Prostate gland (tissue), 2 donors: Measurements from ENCODE around the gene PDE5A. TPM values are rescaled to one million over a fixed set of nuclear protein-coding genes. Genes with fewer than 3 reads are reported as not detected.

Source experiments
- DNase-seq: peaks from one replicate; pipeline ENCODE4 v3.0.0-alpha.2; 2019; ENCODE audit warnings: low spot score
- H3K27ac ChIP-seq, 2 donors: fragments of 200-600 bp; sonication (generic); 2 replicates each; pipeline ENCODE4 v1.5.1; 2017 to 2019
- H3K27me3 ChIP-seq: fragments of 200-600 bp; sonication (generic); replicated peaks from 2 replicates; pipeline ENCODE4 v1.5.1; 2019; ENCODE audit not compliant: insufficient read depth
- H3K36me3 ChIP-seq, 2 donors: fragments of 200-600 bp; sonication (generic); 1 replicate in 1 of 2; 2 replicates in 1 of 2; pipeline versions ENCODE4 v1.5.1 to v1.8.1; 2017 to 2019
- H3K4me1 ChIP-seq: fragments of 200-600 bp; sonication (generic); replicated peaks from 2 replicates; pipeline ENCODE4 v1.5.1; 2019
- H3K4me3 ChIP-seq, 2 donors: fragments of 200-600 bp; sonication (generic); 2 replicates each; pipeline ENCODE4 v1.5.1; 2017 to 2019
- H3K9me3 ChIP-seq: fragments of 200-600 bp; sonication (generic); 2 replicates; pipeline ENCODE4 v1.5.1; 2017
- POLR2A ChIP-seq: fragments of 450-650 bp; IDR thresholded peaks from one replicate; pipeline ENCODE4 v1.6.1; 2016; ENCODE audit warnings: antibody characterized with exemption, mild to moderate bottlenecking
- POLR2AphosphoS5 ChIP-seq: sonication (generic); formaldehyde crosslinking; IDR thresholded peaks from one replicate; pipeline ENCODE4 v1.6.1; 2017; ENCODE audit warnings: antibody characterized with exemption
- WGBS: methylation state at CpG from one replicate; pipeline ENCODE4 v1.1.5; 2018; 5-methylcytosine and 5-hydroxymethylcytosine counted together
- intact Hi-C: fragments of 100-400 bp; cut with DNase I; formaldehyde crosslinking; loops from one replicate; pipeline ENCODE4 v1.14.2; 2022
- total RNA-seq, 2 donors: library from RNA; depleted of rRNA; stranded (reverse); fragments of >200 nt; gene quantifications; one replicate each; pipeline ENCODE4 v1.1.0, GENCODE V29; 2016
- TF ChIP-seq, protein P1 (sequence below), 4 experiments: fragments of 200-600 bp in 2 of 4; fragments of 450-650 bp in 2 of 4; sonication (generic) in 2 of 4; IDR thresholded peaks; 1 replicate in 3 of 4; 2 replicates in 1 of 4; pipeline ENCODE4 v1.5.1; 2016 to 2019; ENCODE audit warnings: antibody characterized with exemption in 4 of 4, mild to moderate bottlenecking in 2 of 4, moderate library complexity in 2 of 4

PDE5A gene
- total RNA-seq, 2 donors from 2014 or later = 46.0 to 49.6 TPM

- no peaks in the 10 kb centered on the region for H3K4me1 ChIP-seq
- DNase-seq = no peak
- peak overlapping the region in 1 of 2 donors; percentile 17 for H3K27ac ChIP-seq
- no peaks in the 10 kb centered on the region for H3K9me3 ChIP-seq
- TF ChIP-seq POLR2A = no peak
- TF ChIP-seq POLR2AphosphoS5 = no peak
- TF ChIP-seq, protein P1, sequence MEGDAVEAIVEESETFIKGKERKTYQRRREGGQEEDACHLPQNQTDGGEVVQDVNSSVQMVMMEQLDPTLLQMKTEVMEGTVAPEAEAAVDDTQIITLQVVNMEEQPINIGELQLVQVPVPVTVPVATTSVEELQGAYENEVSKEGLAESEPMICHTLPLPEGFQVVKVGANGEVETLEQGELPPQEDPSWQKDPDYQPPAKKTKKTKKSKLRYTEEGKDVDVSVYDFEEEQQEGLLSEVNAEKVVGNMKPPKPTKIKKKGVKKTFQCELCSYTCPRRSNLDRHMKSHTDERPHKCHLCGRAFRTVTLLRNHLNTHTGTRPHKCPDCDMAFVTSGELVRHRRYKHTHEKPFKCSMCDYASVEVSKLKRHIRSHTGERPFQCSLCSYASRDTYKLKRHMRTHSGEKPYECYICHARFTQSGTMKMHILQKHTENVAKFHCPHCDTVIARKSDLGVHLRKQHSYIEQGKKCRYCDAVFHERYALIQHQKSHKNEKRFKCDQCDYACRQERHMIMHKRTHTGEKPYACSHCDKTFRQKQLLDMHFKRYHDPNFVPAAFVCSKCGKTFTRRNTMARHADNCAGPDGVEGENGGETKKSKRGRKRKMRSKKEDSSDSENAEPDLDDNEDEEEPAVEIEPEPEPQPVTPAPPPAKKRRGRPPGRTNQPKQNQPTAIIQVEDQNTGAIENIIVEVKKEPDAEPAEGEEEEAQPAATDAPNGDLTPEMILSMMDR (IDR thresholded peaks at IDR 0.05) = no peak
- 78% methylated on average over 2 of the region's 2 CpGs for WGBS
- H3K4me3 ChIP-seq = no peak overlapping the region
- intact Hi-C loops = no loop called here
- H3K36me3 ChIP-seq = no peaks in the 10 kb centered on the region
- no peaks in the 10 kb centered on the region for H3K27me3 ChIP-seq
These were observed 101.6 kb downstream of the PDE5A start for GRCh38 chr4:119526786-119527550.

GRCh38 chr4:119525771-119526712 lies 102.6 kb downstream of the PDE5A start:
- no peak for DNase-seq
- TF ChIP-seq POLR2AphosphoS5 (no peak), POLR2A (no peak)
- TF ChIP-seq, protein P1 (IDR thresholded peaks at IDR 0.05) = no peak
- Histone ChIP-seq H3K27ac (peak overlapping the region; percentile 17 to 37), H3K36me3 (no peaks in the 10 kb centered on the region), H3K27me3 (no peaks in the 10 kb centered on the region), H3K4me3 (no peak overlapping the region), H3K4me1 (no peaks in the 10 kb centered on the region), H3K9me3 (no peaks in the 10 kb centered on the region)
- intact Hi-C loops = no loop called here
- WGBS = 68% methylated on average over 3 of the region's 3 CpGs

- intact Hi-C loops = no loop called here
- WGBS = 73% methylated on average over 5 of the region's 5 CpGs
- H3K27ac ChIP-seq = peak overlapping the region; percentile 26 to 37
These were observed 103.4 kb downstream of the PDE5A start for GRCh38 chr4:119525005-119525749.

GRCh38 chr4:119523399-119523798 lies 105.2 kb downstream of the PDE5A start:
- Histone ChIP-seq H3K27me3 (no peaks in the 10 kb centered on the region), H3K27ac (no peak overlapping the region), H3K4me3 (no peak overlapping the region), H3K9me3 (no peaks in the 10 kb centered on the region), H3K4me1 (no peaks in the 10 kb centered on the region), H3K36me3 (no peaks in the 10 kb centered on the region)
- DNase-seq = no peak
- TF ChIP-seq POLR2AphosphoS5 (no peak), POLR2A (no peak)
- TF ChIP-seq, protein P1 (IDR thresholded peaks at IDR 0.05) = no peak
- intact Hi-C loops = no loop called here

More at GRCh38 chr4:119525005-119525749, 103.4 kb downstream of the PDE5A start:
- Histone ChIP-seq H3K36me3 (no peaks in the 10 kb centered on the region), H3K27me3 (no peaks in the 10 kb centered on the region), H3K4me3 (no peak overlapping the region), H3K9me3 (no peaks in the 10 kb centered on the region), H3K4me1 (no peaks in the 10 kb centered on the region)
- DNase-seq = no peak
- TF ChIP-seq, protein P1 (IDR thresholded peaks at IDR 0.05) = no peak
- TF ChIP-seq POLR2AphosphoS5 (no peak), POLR2A (no peak)
